Measurements from ENCODE around the gene MUC20.
"Not testable (repeated sequence)": the region's sequence is repeated elsewhere in the genome, so short reads cannot be mapped to it uniquely, and the experiment has no call there.

DNA sequence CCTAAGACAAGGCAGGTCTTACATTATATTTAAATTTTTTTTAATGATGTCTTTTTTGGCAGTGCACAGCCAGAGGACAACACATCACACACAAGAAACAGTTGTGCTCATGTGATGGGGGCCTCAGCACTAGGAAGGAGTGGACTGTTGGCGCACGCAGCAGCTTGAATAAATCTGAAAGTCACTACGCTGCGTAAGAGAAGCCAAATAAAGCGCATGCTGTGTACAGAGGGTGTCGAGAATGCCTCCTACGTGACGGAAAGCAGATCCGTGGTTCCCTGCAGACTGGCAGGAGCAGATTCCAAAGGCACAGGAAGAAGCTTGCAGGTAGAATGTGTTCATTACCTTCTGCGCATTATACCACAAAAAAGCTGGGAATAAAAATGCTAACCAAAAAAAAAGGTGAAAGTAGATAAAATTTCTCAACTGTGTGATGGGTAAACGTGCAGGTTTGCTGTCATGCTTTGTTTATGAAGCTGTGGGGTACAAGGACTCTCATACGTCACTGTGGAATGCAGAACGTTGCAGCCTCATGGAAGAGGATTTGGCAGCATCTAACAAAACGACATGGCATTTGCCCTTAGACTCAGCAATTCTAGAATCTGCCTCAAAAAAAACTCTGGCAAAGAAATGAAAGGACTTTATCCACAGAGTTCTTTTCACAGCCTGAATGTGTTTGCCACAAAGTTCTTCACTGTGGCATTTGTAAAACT, 32.2 kb upstream of the MUC20 start:
- TF ChIP-seq CTCF (optimal IDR thresholded peaks at IDR 0.05 in 1 of 3, IDR thresholded peaks at IDR 0.05 in 1 of 3, conservative IDR thresholded peaks at IDR 0.05 in 1 of 3; ENCODE audit: extremely low read depth in 1 of 3, insufficient read depth in 2 of 3, low read length in 3 of 3); EZH2 (IDR thresholded peaks at IDR 0.05; ENCODE audit: low read length): not testable (repeated sequence)

Data from keratinocyte (primary cell).